Lung (tissue), 12 donors: Measurements from ENCODE around the gene MRPL52. TPM values are rescaled to one million over a fixed set of nuclear protein-coding genes. Genes with fewer than 3 reads are reported as not detected.

Experiments used
- ATAC-seq: fragments of 200-7000 bp; cut with Tn5 transposase; one replicate; pipeline ENCODE4 v1.9.1; 2020; ENCODE audit warnings: moderate number of reproducible peaks; ENCODE audit not compliant: insufficient read depth, low FRiP score
- DNase-seq, 3 donors: peaks; one replicate each; pipeline ENCODE4 v3.0.0-alpha.2; 2013 to 2017
- H3K27ac ChIP-seq, 2 donors: one replicate each; pipeline ENCODE4 v1.5.1; 2013; ENCODE audit warnings: mild to moderate bottlenecking in 2 of 2, moderate library complexity in 2 of 2, control low read depth in 1 of 2, inconsistent platforms in 1 of 2, low read depth in 1 of 2, low read length in 1 of 2
- H3K27me3 ChIP-seq, 3 donors: one replicate each; pipeline ENCODE4 v1.5.1; 2013; ENCODE audit warnings: low read length in 2 of 3; ENCODE audit not compliant: control insufficient read depth in 3 of 3, insufficient read depth in 3 of 3
- H3K36me3 ChIP-seq, 4 donors: one replicate each; pipeline ENCODE4 v1.5.1; 2013; ENCODE audit warnings: low read length in 4 of 4, mild to moderate bottlenecking in 1 of 4, moderate library complexity in 1 of 4; ENCODE audit not compliant: control insufficient read depth in 4 of 4, insufficient read depth in 4 of 4
- H3K4me1 ChIP-seq, 5 donors: one replicate each; pipeline ENCODE4 v1.5.1; 2013; ENCODE audit warnings: low read length in 5 of 5, mild to moderate bottlenecking in 2 of 5, moderate library complexity in 1 of 5; ENCODE audit not compliant: control insufficient read depth in 5 of 5, insufficient read depth in 5 of 5
- H3K4me3 ChIP-seq: one replicate; pipeline ENCODE4 v1.5.1; 2013; ENCODE audit warnings: mild to moderate bottlenecking, control low read depth, moderate library complexity
- H3K9ac ChIP-seq, 2 donors: one replicate each; pipeline ENCODE4 v1.5.1; 2013; ENCODE audit warnings: low read length in 2 of 2, control low read depth in 1 of 2; ENCODE audit not compliant: insufficient read depth in 1 of 2
- H3K9me3 ChIP-seq, 4 donors: one replicate each; pipeline ENCODE4 v1.5.1; 2013; ENCODE audit warnings: low read length in 3 of 4, mild to moderate bottlenecking in 1 of 4, moderate library complexity in 1 of 4; ENCODE audit not compliant: control insufficient read depth in 4 of 4, insufficient read depth in 3 of 4
- WGBS, 2 donors: extraction: QIAGEN DNeasy Blood & Tissue Kit; methylation state at CpG; one replicate each; pipeline ENCODE4 v1.1.7; 2013; 5-methylcytosine and 5-hydroxymethylcytosine counted together
- polyA plus RNA-seq, 2 donors: library from polyadenylated mRNA; stranded (reverse); fragments of 200-250 nt; gene quantifications; one replicate each; pipeline ENCODE4 v1.2.1, GENCODE V29; 2013
- total RNA-seq, 2 donors: library from RNA; depleted of rRNA in 1 of 2; stranded (reverse); fragments of >200 nt in 1 of 2; gene quantifications; one replicate each; pipeline ENCODE4 v1.2.1, GENCODE V29; 2014 to 2021
- TF ChIP-seq, protein P1 (sequence below): IDR thresholded peaks from 2 replicates; pipeline ENCODE4 v1.5.1; 2012; ENCODE audit warnings: mild to moderate bottlenecking; ENCODE audit errors: control extremely low read depth, extremely low read depth
- donor health status: control.
- donor health status: control.
- donor health status: Bipolar disorder and iron deficiency.
- donor health status: healthy.
- donor health status: DM: yes; HTN: yes; CAD: no.

Gene MRPL52
- total and polyA plus RNA-seq, 4 donors: 27.5 to 239 (median 103) TPM

DNA sequence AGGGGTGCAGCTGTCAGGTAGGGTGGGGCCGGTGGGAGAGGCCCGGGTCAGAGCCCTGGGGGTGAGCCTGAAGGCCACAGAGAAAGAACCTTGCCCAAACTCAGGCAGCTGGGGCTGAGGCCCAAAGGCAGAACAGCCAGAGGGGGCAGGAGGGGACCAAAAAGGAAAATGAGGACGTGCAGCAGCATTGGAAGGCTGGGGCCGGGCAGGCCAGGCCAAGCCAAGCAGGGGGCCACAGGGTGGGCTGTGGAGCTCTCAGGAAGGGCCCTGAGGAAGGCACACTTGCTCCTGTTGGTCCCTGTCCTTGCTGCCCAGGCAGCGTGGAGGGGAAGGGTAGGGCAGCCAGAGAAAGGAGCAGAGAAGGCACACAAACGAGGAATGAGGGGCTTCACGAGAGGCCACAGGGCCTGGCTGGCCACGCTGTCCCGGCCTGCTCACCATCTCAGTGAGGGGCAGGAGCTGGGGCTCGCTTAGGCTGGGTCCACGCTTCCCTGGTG, 17.2 kb downstream of the MRPL52 start:
- Histone ChIP-seq H3K9me3 (peaks cover 0 to 2% (median 0%) of the 10 kb centered on the region in 4 donors), H3K4me1 (peaks cover 5 to 57% (median 37%) of the 10 kb centered on the region in 5 donors), H3K27ac (peak overlapping the region in 1 of 2 donors; percentile 77), H3K9ac (no peak overlapping the region), H3K4me3 (no peak overlapping the region), H3K36me3 (peaks cover 0 to 47% (median 42%) of the 10 kb centered on the region in 4 donors), H3K27me3 (no peaks in the 10 kb centered on the region)
- 82 to 85% methylated on average over 11 of the region's 11 CpGs for WGBS, 2 donors
- TF ChIP-seq, protein P1, sequence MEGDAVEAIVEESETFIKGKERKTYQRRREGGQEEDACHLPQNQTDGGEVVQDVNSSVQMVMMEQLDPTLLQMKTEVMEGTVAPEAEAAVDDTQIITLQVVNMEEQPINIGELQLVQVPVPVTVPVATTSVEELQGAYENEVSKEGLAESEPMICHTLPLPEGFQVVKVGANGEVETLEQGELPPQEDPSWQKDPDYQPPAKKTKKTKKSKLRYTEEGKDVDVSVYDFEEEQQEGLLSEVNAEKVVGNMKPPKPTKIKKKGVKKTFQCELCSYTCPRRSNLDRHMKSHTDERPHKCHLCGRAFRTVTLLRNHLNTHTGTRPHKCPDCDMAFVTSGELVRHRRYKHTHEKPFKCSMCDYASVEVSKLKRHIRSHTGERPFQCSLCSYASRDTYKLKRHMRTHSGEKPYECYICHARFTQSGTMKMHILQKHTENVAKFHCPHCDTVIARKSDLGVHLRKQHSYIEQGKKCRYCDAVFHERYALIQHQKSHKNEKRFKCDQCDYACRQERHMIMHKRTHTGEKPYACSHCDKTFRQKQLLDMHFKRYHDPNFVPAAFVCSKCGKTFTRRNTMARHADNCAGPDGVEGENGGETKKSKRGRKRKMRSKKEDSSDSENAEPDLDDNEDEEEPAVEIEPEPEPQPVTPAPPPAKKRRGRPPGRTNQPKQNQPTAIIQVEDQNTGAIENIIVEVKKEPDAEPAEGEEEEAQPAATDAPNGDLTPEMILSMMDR: no peak
- no peak for DNase-seq
- ATAC-seq: no peak

DNA sequence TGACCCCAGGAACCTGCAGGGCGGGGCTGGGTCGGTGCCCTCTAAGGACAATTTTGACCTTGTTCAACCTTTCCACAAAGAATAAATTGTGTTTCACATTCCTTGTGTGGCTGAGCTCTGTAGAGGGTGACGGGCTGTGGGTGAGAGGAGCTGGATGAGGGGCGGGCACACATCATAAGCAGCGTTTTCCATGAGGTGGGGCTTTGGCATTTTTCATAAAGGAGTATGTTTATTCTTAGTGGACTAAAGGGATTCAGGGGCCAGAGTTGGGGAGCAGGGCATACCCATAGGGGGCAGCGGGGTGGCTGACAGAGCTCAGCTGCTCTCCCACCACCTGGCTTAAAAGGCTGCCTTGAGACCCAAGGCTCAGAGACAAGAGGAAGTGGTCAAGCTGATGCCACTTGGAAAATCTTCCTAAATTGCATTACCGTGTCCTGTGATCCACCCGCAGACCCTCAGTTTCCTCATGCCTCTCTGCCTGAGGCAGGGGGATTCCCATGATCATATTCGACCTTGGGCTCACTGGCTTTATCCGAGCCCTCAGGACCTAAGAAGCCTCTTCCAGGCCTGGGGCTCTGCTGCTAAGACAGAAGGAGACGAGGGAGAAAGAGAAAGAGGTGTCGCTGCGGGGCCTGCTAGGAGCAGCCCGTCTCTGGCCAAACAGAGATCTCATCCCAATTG, 18.1 kb downstream of the MRPL52 start:
- Histone ChIP-seq H3K27ac (peak overlapping the region in 1 of 2 donors; percentile 69), H3K9ac (peak overlapping the region; percentile 16 to 77), H3K36me3 (peaks cover 0 to 38% (median 33%) of the 10 kb centered on the region in 4 donors), H3K9me3 (no peaks in the 10 kb centered on the region), H3K4me3 (no peak overlapping the region), H3K4me1 (peaks cover 5 to 62% (median 40%) of the 10 kb centered on the region in 5 donors), H3K27me3 (no peaks in the 10 kb centered on the region)
- ATAC-seq (no peak), DNase-seq (peak; percentile 52 to 60 (median 57))
- WGBS, 2 donors: 44 to 47% methylated on average over 14 of the region's 14 CpGs
- TF ChIP-seq, protein P1: no peak

DNA sequence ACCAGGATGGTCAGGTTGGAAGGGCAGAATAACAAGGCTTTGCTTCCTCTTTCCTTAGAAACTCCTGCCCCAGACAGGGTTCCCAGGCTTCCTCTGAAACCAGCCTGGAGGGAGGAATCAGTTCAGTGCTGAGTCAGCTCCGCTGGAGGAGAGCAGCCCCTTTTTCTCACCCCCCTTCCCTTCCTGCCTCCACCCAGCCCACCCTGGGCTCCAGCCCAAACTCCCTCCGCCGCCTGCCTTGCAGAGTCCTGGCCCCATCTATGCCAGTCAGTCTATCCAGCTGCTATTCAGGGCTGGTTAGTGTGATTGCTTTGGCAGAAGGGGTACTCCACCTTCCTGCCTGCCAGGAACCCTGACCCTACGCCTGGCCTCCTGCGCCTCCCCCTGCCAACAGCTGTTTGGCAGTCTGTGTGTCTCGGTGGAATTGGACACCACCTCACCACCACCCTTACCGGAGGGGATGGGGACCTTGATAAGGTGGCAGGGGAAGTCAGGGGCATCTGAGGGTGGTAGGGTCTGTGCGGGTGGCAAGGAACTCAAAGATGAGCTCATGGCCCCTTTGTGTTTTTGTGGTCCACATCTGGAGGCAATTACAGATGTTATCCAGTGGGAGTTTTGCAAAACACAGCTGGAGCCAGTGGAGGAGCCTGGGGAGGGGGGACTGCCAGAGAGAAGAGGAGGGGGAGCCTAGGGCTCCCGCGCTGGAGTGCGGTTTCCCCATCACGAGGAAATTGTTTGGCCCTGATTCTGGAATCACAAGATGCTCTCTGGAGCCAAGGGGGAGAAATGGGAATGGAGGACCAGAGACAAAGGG, 18.9 kb downstream of the MRPL52 start:
- ATAC-seq (peak; percentile 13), DNase-seq (peak; percentile 96 to 98 (median 98))
- no peak overlapping the region for H3K4me3 ChIP-seq
- WGBS, 2 donors: 20 to 21% methylated on average over 12 of the region's 12 CpGs
- H3K36me3 ChIP-seq: peaks cover 0 to 30% (median 26%) of the 10 kb centered on the region in 4 donors
- TF ChIP-seq, protein P1: no peak
- no peaks in the 10 kb centered on the region for H3K9me3 ChIP-seq
- H3K27me3 ChIP-seq: no peaks in the 10 kb centered on the region
- peak overlapping the region; percentile 16 to 77 for H3K9ac ChIP-seq
- peak overlapping the region; percentile 51 to 69 for H3K27ac ChIP-seq
- peaks cover 5 to 68% (median 40%) of the 10 kb centered on the region in 5 donors for H3K4me1 ChIP-seq
